Measurements from ENCODE around the gene FBLN1.

Gene FBLN1

GRCh38 chr22:45580726-45581381 is 78.2 kb downstream of the FBLN1 start:
- in situ Hi-C loops (cut with MboI; ENCODE audit: low pct_unique_long_range_greater_than_20kb, low sequenced_read_pairs, unreplicated experiment): no loop called here
- no peak for DNase-seq (ENCODE audit: low spot score)
- TF ChIP-seq CTCF (IDR thresholded peaks at IDR 0.05; ENCODE audit: extremely low read depth, insufficient read depth, missing control alignments): no peak

- in situ Hi-C loops (cut with MboI; ENCODE audit: low pct_unique_long_range_greater_than_20kb, low sequenced_read_pairs, unreplicated experiment): no loop called here
- TF ChIP-seq CTCF (IDR thresholded peaks at IDR 0.05; ENCODE audit: extremely low read depth, insufficient read depth, missing control alignments): no peak
- no peak for DNase-seq (ENCODE audit: low spot score)
These were observed 78.9 kb downstream of the FBLN1 start for GRCh38 chr22:45581549-45582080.

GRCh38 chr22:45582236-45582954 is 79.7 kb downstream of the FBLN1 start:
- DNase-seq (ENCODE audit: low spot score): no peak
- in situ Hi-C loops (cut with MboI; ENCODE audit: low pct_unique_long_range_greater_than_20kb, low sequenced_read_pairs, unreplicated experiment): no loop called here
- TF ChIP-seq CTCF (IDR thresholded peaks at IDR 0.05; ENCODE audit: extremely low read depth, insufficient read depth, missing control alignments): no peak

- in situ Hi-C loops (cut with MboI; ENCODE audit: low pct_unique_long_range_greater_than_20kb, low sequenced_read_pairs, unreplicated experiment): no loop called here
- TF ChIP-seq CTCF (IDR thresholded peaks at IDR 0.05; ENCODE audit: extremely low read depth, insufficient read depth, missing control alignments): no peak
- no peak for DNase-seq (ENCODE audit: low spot score)
These were observed 80.3 kb downstream of the FBLN1 start for GRCh38 chr22:45582955-45583320.

GRCh38 chr22:45583504-45583903 is 80.8 kb downstream of the FBLN1 start:
- in situ Hi-C loops (cut with MboI; ENCODE audit: low pct_unique_long_range_greater_than_20kb, low sequenced_read_pairs, unreplicated experiment): no loop called here
- DNase-seq (ENCODE audit: low spot score): no peak
- TF ChIP-seq CTCF (IDR thresholded peaks at IDR 0.05; ENCODE audit: extremely low read depth, insufficient read depth, missing control alignments): no peak

- in situ Hi-C loops (cut with MboI; ENCODE audit: low pct_unique_long_range_greater_than_20kb, low sequenced_read_pairs, unreplicated experiment): no loop called here
- TF ChIP-seq CTCF (IDR thresholded peaks at IDR 0.05; ENCODE audit: extremely low read depth, insufficient read depth, missing control alignments): no peak
- no peak for DNase-seq (ENCODE audit: low spot score)
These were observed 81.5 kb downstream of the FBLN1 start for GRCh38 chr22:45584121-45584570.
